ENCODE results near the gene USP40.

Gene USP40

DNA sequence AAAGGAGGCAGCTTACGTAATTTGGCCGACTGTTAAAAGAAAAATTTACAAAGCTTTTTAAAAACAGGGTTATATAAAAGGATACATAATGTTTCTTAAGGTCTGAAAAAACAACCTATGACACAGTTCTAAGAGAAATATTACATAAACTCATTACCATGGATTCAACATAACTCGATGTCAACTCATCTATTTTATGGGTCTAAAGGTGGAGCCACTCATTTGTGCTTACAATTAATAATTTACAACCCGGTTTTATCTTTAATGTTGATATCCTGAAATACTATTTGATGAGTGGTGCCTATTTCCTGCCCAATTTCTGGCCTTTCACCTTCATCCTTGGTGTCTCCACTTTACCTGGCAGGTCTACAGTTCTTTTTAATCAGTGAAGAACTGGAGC, 15.1 kb downstream of the USP40 start:
- DNase-seq: no peak

DNA sequence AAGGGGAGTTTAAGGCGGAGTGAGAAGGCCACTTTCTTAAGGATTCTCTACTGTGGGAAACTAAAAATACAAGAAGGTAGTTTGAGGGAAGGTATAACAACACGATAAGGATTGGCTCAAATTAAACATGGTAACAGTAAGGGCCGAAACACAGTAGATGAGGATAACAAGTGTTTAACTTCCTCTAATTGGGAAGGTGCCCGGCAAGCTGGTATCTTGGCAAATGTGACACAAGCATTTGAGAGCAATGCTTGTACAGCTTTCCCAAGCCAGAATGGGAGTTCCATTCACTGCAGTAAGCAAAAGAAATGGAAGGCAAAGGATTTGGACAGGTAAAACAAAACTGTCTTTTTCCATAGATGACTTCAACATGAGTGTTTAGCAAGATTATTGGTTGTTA, 19.8 kb downstream of the USP40 start:
- DNase-seq: no peak

DNA sequence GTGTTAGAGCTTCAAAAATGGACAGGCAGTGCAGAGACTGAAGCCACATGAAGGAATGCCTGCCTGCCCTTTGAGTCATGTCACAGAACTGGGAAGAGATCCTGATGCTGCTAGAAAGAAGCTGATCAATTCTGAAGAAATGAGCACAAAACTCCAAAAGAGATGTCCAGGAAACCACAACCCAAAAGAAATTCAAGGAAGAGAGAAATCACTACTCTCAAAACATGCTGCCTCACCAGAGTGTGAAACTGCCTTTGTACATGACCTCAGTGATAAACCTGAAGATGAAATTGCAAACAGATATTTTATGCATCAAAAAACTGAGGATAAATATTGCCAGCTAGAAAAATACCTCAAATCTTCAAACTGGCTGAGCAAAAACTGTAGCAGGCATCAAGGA, 20.5 kb downstream of the USP40 start:
- no peak for DNase-seq

DNA sequence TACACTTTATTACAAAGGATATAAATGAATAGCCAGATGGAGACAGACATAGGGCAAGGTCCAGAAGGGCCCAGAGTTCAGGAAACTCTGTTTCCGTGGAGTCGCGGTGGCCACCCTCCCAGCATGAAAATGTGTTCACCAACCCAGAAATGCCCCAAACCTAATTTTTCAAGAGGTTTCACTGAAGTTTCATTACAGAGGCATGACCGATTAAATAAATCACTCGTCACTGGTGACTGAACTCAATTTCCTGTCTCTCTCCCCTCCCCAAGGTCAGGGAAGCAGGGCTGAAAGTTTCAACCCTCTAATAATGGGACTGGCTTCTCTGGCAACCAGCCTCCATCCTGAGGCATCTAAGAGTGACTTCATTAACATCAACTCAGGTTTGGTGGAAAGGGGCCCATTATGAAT, 22.4 kb downstream of the USP40 start:
- no peak for DNase-seq

DNA sequence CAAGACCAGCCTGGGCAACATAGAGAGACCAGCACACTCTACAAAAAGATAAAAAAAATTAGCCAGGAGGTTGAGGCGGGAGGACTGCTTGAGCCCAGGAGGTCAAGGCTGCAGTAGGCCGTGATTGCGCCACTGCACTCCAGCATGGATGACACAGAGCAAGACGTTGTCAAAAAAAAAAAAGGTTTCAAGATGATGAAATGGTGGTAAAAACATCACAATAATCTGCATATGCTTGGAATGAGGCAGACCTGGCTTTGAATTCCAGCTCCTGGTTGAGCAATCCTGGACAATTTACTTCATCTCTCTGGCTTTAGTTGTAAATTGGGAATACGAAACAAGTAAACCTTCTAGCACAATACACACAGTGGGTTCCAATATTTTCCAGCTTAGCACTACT, 24.1 kb downstream of the USP40 start:
- DNase-seq: no peak

DNA sequence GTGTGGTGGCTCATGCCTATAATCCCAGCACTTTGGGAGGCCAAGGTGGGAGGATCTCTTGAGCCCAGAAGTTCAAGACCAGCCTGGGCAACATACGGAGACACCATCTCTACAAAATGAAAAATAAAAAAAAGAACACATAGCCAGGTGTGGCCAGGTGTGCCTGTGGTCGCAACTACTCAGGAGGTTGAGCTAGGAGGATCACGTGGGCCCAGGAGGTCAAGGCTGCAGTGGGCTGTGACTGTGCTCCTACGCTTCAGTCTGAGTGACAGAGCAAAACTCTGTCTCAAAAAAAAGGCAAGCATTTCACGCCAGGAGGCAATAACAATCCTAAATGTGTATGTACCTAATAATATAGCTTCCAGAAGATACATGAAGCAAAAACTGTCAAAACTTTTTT, 27.8 kb downstream of the USP40 start:
- DNase-seq: no peak

DNA sequence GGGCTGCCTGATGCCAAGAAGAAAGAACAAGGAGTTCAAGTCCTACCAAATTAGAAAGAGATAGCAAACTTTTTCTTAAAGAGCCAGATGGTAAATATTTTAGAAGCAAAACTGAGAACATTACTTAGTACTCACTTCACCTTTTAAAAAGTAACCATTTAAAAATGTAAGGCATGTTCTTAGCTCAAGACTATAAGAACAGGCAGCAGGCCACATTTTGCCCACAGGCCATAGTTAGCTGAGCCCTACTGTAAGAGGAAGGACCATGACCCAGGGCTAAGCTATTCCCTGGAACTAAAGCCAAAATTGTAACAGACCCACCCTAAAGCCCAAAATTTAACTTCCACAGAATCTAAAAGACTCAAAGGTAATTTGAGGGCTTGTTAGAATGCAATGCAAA, 31.3 kb downstream of the USP40 start:
- DNase-seq: no peak

DNA sequence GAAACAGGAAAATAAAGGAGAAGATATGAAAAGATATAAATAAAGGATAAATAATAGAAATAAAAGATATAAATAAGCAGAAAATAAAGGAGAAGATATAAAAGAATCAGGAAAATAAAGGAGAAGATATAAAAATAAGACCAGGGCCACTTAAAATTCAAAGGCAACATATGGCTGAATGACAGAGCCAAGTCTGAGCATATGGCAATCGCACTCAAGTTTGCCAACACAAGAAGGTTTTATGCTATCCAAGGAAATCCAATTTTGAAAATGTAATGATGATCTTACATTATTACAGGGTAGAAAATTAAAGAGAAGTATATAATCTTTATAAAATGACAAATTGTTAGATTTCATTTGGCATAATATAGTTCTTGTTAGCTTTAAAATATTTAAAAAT, 33.6 kb downstream of the USP40 start:
- DNase-seq: no peak

DNA sequence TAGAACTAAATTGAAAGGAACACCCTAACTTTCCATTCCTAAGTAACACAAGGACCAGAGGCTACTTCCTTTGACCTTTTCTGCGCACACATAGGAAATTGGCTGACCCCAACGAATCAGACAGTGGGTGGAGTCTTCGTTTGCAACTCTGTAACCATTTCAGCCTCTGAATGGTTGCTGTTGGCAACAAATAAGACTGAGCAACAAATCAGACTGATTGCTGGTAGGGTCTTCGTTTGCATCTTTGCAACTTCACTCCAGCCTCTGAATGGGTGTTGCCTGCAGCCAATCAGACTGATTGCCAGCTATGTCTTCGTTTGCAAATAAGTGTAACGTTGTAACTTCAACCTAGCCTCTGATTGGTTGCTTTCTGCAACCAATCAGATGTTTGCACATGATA, 34.6 kb downstream of the USP40 start:
- no peak for DNase-seq

DNA sequence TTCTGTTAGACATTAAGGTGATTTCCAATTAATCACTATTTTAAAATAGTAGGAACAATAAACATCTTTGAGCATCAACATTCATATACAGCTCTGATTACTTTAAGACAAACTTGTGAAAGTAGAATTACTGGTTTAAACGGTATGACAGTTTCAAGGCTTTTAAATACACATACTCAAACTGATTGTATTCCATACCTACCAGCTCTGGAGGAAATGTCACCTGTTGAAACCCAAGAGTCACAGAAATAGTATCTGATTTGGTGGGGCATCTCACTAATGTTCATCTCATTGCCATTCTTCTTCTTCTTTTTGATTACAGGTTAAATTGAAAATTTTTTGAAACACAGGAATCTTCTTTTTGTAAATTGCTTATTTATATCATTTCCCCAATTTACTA, 36.2 kb downstream of the USP40 start:
- DNase-seq: no peak

DNA sequence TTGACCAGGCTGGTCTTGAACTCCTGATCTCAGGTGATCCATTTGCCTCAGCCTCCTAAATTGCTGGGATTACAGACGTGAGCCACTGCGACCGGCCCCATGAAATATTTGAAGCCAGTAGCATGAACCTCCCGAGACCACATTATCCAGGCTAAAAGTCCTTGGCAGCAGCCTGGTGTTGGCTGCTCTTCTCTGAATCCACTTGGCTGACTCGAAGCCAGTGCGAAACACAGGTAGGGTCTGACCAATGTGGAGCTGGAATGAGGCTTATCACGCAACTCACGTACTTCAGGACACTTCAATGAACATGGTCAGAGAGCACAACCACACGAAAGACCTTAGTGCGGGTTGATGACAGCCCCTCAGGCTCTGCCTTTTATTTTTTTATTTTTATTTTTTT, 38.4 kb downstream of the USP40 start:
- DNase-seq: no peak

DNA sequence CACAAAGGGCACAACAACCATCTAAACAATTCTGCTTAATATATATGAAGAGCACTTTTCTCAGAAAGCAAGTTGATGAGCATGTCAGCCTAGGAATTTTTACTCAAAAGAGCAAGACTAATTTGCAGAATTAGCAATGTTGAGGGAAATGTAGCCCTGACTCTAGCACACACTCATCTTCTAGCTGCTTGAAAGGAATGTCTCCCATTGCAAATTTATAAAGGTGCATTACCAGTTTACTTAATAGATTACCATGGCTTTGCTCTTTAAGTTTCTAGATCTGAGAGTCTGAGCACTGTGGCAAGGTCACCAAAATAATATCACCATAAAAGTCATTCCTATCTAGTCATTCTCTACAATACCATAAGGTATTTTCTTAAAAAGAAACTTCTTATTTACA, 40.8 kb downstream of the USP40 start:
- DNase-seq: no peak

DNA sequence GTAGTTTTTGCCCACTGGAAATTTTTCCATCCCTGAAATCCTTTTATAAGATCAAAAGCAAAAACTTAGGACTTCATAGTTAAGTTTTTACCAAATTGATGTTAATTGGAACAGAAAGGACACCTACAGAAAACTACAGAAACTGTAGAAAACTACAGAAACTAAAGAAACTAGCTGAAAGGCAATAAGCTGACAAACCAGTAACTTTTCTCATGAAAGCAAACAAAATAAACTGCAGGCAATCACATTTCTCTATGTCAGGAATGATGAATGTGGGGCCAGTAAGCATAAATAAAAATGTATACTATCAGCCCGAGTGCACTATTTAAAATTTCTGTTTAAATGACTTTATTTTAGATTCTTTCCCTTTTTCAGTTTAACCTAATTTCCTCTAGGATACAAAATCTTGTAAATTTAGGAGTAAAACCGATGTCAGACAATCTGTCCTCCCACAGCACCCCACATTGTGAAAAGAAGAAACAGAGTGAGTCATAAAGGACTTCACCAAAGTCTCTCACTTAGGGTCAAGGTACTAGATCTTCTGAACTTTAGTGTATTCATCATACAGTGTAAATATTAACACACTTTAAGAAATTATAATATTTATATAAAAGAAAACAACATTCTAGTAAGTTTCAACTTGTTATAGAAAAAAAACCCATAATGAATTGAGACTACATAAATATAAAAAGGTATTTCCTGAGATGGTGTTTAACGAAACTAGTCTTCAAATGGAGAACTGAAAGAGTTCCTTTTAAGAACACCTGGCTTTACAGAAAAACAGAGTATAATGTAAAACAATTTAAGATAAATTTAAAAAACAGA, 46.6 kb downstream of the USP40 start:
- no peak for DNase-seq

DNA sequence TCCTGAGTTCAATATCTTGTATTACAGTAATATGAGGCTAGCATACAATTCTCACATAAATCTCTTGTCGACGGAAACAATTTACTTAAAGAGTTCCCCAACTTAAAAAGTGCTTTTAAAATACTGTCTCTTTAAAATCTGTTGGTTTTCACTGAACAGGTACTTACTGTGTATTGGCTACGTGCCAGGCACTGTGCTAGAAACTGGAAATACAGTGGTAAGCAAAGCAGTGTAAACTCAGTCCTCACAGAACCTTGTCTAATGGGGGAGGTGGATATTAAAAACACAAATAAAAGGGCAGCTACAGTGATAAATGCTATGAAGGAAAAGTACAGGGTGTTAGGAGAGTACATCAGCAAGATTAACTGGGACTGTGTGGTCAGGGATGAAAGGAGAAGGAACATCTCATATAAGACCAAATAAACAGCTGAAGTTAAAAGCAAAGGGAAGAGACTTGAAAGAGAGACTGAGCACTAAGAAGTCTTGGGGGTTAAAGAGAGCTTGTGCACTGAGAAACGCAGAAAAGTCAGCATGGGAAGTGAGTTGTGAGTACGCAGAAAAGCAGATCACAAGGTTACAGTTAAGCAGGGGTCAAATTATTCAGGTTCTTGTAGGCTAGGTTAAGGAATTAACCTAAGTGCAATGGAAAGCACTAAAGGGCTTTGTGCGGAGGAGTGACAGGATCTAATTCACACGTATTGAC, 52.5 kb downstream of the USP40 start:
- no peak for DNase-seq

DNA sequence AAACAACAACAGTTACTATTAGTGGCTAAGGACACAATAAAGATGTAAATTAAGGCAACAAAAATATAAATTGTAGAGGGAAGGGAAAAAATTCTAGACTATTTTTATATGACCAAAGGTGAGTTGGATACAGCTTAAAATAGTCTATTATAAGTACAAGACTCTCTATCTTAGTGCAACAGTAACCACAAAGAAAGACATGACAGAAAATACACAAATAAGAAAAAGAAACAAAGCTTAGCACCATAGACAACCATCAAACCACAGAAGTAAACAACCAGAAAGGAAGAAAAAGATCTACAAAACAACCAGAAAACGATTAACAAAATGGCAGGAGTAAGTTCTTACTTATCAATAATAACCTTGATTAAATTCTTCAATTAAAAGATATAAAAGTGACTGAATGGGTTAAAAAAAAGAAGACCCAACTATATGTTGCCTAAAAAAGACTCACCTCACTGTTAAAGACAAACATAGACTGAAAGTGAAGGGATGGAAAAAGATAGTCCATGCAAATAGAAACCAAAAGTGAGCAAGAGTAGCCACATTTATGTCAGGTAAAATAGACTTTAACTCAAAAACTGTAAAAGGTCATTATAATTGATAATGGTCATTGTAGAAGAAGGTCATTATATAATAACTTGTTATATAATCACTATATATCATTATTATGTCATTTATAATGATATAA, 62.5 kb downstream of the USP40 start:
- no peak for DNase-seq

DNA sequence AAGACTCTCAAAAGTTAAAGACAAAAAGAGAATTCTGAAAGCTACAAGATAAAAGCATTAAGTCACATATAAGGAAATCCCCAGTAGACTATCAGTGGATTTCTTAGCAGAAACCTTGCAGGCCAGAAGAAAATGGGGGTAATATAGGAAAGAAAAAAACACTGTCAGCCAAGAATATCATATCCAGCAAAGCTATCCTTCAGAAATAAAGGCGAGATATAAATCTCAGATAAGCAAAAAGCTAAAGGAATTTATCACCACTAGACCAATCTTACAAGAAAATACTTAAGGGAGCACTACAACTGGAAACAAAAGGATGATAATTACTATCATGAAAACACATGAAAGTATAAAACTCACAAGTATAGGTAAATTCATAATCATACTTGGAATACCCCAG, 63.1 kb downstream of the USP40 start:
- DNase-seq: no peak

DNA sequence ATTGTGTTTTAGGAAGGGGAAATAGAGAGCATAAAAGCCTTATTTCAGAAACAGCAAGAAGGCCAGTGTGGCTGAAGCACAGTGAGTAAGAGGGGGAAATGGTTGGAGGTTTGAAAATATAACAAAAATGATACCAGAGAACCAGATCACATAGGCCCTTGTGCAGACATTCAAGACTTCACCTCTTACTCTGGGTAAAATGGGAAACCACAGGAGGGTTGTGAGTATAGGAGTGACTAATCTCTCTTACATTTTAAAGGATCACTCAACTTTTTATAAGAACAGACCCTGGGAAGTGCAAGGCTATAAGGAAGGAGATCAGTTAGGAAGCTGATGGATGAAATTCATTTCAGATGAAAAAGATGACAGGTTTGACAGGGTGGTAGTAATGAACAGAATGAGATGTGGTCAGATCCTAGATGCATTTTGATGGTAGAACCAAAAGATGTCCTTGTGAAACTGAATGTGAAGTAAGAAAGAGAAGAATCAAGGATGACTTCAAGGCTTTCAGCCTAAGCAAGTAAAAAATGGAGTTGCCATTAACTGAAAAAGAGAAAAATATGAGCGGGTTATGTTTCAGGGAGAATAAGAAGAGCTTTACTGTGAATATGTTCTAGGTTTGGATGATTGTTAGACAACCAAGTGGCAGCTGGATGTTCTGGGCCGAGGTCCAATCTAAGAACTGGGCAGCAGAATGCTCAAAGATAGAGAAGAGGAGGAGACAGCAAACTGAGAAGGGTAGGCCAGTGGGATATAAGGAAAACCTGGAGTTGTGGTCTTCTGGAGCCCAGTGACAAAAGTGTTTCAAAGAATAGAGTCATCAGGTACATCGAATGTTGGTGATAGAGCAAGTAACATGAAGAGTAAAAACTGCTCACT, 65.1 kb downstream of the USP40 start:
- no peak for DNase-seq

DNA sequence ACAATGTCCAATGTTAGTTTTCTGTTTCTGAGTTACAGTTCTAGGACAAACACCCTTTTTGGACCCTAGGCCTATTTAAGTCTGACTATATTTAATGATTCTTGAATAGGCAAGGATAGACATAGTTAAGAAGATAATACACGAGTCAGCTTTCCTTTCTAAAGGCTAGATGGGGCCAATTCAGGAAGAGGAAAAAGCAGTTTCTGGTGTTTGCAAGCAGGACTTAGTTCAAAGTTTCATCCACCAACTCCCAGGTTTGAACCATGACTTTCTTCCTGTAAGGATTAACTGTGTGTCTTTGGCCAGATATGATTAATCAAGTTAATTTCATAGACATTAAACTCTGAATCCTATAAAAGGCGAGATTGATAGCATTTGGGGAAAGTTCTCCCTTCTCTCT, 66.7 kb downstream of the USP40 start:
- DNase-seq: no peak

DNA sequence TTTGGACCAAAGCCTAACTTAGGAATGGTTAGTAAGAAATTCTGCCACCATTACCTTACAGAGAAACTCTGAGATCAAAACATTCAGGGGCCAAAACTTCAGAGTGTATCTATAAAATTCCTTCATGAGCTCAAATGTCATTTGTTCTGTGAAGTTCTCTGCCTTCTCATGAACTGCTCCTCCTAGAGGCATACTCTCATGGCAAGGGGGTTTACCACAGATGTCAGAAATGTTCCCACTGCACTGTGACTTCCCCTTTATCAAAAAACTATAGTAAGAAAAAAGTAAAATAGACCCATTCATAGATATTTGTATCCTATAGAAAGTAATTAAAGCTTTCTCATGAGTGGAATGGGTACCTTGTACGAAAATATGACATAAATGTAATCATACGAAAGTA, 68.5 kb downstream of the USP40 start:
- DNase-seq: no peak

DNA sequence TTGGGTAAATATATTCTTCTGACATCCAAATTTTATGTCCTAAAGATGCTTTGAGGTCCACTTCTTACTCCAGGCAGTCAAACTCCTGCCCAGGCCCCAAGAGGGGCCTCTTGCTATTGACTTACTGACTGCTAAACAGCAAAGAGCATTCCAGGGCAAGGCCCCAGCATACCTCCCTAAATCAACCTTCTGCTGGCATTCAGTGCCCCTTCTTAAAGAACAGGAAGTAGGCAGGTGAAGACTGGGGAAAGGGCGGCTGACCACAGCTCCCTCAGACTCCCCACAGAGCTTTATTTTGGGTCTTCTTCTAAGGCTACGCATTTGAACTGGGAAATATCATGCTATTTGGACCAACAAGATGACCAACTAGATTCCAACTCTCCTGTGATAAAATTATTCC, 68.9 kb downstream of the USP40 start:
- DNase-seq: no peak

DNA sequence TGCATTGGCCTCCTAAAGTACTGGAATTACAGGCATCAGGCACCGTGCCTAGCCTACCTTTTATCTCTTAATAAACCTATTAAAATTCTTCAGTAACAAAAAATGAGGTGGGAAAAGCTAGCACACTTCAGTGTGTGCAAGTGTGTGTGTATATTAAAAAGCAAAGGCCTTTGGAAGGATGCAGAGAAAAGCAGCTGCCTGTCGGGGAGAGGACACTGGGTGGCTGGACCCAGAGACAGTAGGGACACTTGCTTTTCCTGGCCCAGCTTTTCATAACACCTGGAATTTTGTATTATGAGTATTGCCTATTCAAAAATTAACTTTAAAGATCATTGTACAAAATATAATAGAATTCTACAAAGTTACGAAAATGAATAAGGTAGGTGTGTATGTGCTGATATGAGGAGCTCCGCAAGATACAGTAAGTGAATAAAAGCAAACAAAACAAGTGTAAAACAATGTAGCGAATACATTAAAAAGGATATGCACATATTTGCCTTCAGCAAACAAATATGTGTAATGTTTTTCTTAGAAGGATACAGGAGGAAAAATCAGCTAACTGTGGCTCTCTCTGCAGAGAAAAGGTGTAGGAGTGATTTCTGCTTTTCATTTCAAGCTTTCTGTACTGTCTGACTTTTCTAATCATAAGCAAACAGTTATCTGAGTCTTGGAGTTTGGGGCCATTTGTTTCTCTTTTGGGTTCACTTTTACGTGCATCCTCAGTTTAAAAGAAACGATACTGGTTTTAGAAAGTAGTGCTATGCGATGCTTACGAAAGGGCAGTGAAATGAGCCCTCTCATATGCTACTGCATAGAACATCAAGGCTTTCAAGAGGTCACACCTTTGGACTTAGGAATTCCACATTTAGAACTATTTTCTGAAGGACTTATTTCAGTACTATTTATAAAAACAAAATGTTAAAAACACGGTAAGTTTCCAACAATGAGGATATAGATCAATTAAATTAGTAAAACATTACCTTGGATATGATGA, 70.8 kb downstream of the USP40 start:
- no peak for DNase-seq

DNA sequence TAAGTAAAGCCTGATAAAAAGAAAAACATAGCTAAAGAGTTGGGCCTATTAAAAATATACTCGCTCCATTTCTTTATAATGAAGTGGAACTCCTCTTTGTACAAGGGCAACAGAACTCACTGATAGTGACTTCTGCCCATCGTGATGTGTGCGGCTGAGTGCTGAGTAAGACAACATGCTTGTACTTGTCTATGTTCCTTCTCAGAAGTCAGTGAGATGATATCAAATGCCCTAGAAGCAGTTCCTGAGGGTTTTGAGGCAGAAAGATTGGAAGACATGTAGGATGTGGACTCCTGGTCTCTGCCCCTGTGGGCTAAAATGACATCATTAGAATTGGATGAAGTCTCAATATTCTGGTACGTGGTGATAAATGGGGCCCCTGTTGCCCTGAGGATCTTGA, 73.8 kb downstream of the USP40 start:
- DNase-seq: no peak
